ENCODE data around the gene AP3B1. TPM values are rescaled to one million over a fixed set of nuclear protein-coding genes. Genes with fewer than 3 reads are reported as not detected.

Gene AP3B1
- total and polyA plus RNA-seq, 3 donors from 2014 or later: 32.0 to 77.3 (median 74.0) TPM

- 3 to 6% methylated on average over 19 to 51 of the region's 57 CpGs for WGBS, 2 donors
- peak overlapping the region; percentile 19 to 43 for H3K4me3 ChIP-seq
- no peak overlapping the region for H3K27ac ChIP-seq
- no peak for DNase-seq
- intact Hi-C loops (cut with DNase I; ENCODE audit: low total_unique reads): no loop called here
- H3K36me3 ChIP-seq (ENCODE audit: low read depth, missing control alignments): no peaks in the 10 kb centered on the region
- peaks cover 16% of the 10 kb centered on the region for H3K4me1 ChIP-seq
- no peaks in the 10 kb centered on the region for H3K9me3 ChIP-seq
- no peaks in the 10 kb centered on the region for H3K27me3 ChIP-seq
- TF ChIP-seq POLR2A (IDR thresholded peaks at IDR 0.05) (no peak), CTCF (IDR thresholded peaks at IDR 0.05) (no peak)
These were observed 321.8 kb downstream of the AP3B1 start for GRCh38 chr5:77972469-77973252.

GRCh38 chr5:77971776-77972468, 322.6 kb downstream of the AP3B1 start:
- no peaks in the 10 kb centered on the region for H3K27me3 ChIP-seq
- 21 to 24% methylated on average over 16 of the region's 16 CpGs for WGBS, 2 donors
- TF ChIP-seq CTCF (IDR thresholded peaks at IDR 0.05): no peak
- no peak for TF ChIP-seq POLR2A (IDR thresholded peaks at IDR 0.05)

GRCh38 chr5:77970891-77971290, 323.6 kb downstream of the AP3B1 start:
- 79 to 85% methylated on average over 5 of the region's 5 CpGs for WGBS, 2 donors
- intact Hi-C loops (cut with DNase I; ENCODE audit: low total_unique reads): no loop called here
- TF ChIP-seq POLR2A (IDR thresholded peaks at IDR 0.05) (no peak), CTCF (IDR thresholded peaks at IDR 0.05) (no peak)
- Histone ChIP-seq H3K27me3 (no peaks in the 10 kb centered on the region), H3K9me3 (no peaks in the 10 kb centered on the region), H3K36me3 (ENCODE audit: low read depth, missing control alignments) (no peaks in the 10 kb centered on the region), H3K4me1 (peaks cover 16% of the 10 kb centered on the region), H3K4me3 (no peak overlapping the region), H3K27ac (no peak overlapping the region)
- no peak for DNase-seq

More at GRCh38 chr5:77971776-77972468, 322.6 kb downstream of the AP3B1 start:
- no peak for DNase-seq
- H3K36me3 ChIP-seq (ENCODE audit: low read depth, missing control alignments): no peaks in the 10 kb centered on the region
- intact Hi-C loops (cut with DNase I; ENCODE audit: low total_unique reads): no loop called here
- no peaks in the 10 kb centered on the region for H3K9me3 ChIP-seq
- H3K27ac ChIP-seq: no peak overlapping the region
- peak overlapping the region; percentile 19 to 43 for H3K4me3 ChIP-seq
- peaks cover 16% of the 10 kb centered on the region for H3K4me1 ChIP-seq

- no peak for DNase-seq
- Histone ChIP-seq H3K27ac (no peak overlapping the region), H3K9me3 (no peaks in the 10 kb centered on the region), H3K4me3 (no peak overlapping the region), H3K4me1 (no peaks in the 10 kb centered on the region), H3K36me3 (ENCODE audit: low read depth, missing control alignments) (no peaks in the 10 kb centered on the region), H3K27me3 (no peaks in the 10 kb centered on the region)
- TF ChIP-seq POLR2A (IDR thresholded peaks at IDR 0.05): no peak
- TF ChIP-seq CTCF (IDR thresholded peaks at IDR 0.05): no peak
- WGBS, 2 donors: 89 to 94% methylated on average over 4 of the region's 4 CpGs
- intact Hi-C loops (cut with DNase I; ENCODE audit: low total_unique reads): no loop called here
These were observed 330.7 kb downstream of the AP3B1 start for GRCh38 chr5:77963795-77964194.

All from testis (tissue), 3 donors.